Fibroblast of skin of scalp (primary cell): Measurements from ENCODE around the gene TMEM269.

Experiments used
- DNase-seq: peaks from one replicate; pipeline ENCODE4 v3.0.0-alpha.2; 2013

TMEM269 gene

GRCh38 chr1:42825036-42825851 is 40.5 kb downstream of the TMEM269 start:
- DNase-seq, result no peak

DNA sequence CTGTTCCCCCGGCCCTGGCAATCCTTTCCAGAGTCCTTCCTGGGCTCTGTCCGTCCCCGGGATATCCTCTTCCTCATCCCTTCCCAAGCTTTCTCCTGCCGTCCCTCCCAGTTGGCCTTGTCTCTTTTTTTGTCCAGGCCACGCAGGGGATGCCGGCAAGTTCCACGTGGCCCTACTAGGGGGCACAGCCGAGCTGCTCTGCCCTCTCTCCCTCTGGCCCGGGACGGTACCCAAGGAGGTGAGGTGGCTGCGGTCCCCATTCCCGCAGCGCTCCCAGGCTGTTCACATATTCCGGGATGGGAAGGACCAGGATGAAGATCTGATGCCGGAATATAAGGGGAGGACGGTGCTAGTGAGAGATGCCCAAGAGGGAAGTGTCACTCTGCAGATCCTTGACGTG is 45.8 kb downstream of the TMEM269 start:
- no peak for DNase-seq

DNA sequence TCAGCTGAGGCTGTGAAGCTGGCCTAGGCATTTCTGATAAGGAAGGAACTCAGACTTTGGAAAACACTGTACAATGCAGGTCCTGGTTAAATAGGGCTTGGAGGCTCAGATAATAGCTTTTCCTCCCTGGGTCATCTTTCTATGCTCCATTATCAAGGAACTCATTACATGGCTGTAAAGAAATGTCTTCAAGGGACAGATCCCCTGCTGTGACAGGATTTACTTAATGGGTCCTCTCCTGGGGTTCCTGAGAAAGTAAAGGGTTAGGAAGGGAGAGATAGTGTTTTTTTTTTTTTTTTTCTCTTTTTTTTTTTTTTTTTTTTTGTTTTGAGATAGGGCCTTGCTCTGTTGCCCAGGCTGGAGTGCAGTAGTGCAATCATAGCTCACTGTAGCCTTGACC is 46.5 kb downstream of the TMEM269 start:
- DNase-seq, result no peak

- DNase-seq, result peak; percentile 4
Observed at GRCh38 chr1:42832641-42833240, 48.0 kb downstream of the TMEM269 start.

DNA sequence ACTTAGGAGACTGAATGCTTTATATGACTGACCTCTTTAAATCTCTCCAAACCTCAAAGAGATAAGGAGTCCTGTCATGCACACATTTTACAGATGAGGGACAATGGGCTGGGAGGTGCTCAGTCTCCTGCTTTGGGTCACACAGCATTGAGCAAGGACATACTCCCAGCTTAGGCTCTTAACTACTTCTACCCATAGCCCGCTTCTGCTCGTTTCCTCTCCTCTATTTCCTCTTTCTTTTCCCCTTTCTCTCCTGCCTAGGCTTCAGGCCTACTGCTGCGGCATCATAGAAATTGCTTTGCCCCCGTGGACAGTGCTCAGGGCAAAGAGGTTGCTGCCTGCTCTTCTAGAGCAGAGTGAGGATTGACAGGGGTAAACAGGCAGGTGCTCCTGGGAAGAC is 49.2 kb downstream of the TMEM269 start:
- DNase-seq, result no peak

DNA sequence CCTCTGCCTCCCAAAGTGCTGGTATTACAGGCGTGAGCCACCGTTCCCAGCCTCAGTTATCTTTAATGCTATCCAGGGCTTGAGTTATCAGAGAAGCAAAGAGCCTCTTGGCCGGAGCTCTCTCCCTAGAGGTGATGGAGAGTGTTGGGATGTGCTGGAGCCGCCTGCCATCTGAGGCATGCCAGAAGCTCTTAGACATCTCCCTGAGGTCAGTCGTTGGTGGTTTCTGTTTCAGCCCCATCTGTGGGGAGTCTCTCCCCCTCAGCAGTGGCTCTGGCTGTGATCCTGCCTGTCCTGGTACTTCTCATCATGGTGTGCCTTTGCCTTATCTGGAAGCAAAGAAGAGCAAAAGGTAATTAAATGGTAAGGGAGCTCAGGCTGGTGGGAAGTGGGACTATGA is 50.0 kb downstream of the TMEM269 start:
- DNase-seq, result no peak

GRCh38 chr1:42835422-42835821 is 50.6 kb downstream of the TMEM269 start:
- no peak for DNase-seq

- no peak for DNase-seq
Observed at GRCh38 chr1:42837709-42838108, 52.9 kb downstream of the TMEM269 start.

- DNase-seq, result no peak
Observed at GRCh38 chr1:42838482-42839190, 53.8 kb downstream of the TMEM269 start.

DNA sequence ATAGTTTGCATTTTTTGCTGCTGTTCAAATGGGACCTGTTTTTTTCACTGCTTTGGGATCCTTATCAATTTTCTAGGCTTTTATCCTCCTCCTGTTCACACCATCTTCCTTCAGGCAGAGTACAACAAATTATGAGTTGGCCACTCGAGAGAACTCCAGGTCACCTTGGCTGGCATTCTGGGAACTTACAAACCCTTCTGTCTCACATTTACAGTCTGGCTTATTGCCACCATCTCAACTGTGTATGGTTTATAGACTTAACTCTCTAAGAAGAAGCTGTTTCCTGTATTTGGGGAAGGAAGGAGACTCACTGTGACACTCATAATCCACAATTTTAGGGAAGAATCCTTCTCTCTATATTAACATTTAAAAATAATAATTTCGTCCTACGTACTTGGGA is 56.2 kb downstream of the TMEM269 start:
- DNase-seq, result no peak

DNA sequence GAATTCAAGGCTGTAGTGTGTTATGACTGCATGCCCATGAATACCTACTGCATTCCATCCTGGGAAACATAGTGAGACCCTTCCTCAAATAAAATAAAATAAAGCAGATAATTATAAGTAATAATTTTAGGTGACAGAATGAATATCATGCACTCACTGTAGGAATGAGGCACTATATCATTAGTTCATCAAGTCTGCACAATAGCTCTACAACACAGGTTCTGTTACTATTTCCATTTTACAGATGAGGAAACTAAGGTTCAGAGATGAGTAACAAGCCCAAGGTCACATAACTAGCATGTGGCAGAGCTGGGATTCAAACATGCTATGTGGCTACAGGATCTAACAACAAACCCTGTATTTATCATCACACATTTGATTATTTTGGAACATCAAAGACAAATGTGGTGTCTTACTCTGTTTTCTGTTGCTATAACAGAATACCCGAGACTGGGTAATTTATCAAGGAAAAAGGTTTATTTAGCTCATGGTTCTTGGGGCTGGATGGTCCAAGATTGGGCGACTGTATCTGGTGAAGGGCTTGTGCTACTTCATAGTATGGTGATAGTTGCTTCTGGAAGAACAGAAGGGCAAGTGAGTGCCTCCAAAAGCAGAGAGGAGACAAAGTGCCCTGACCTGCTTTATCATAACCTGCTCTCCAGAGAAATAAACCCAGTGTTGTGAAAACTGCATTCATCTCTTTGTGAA is 56.8 kb downstream of the TMEM269 start:
- no peak for DNase-seq

- DNase-seq, result no peak
Observed at GRCh38 chr1:42844592-42845140, 59.9 kb downstream of the TMEM269 start.

DNA sequence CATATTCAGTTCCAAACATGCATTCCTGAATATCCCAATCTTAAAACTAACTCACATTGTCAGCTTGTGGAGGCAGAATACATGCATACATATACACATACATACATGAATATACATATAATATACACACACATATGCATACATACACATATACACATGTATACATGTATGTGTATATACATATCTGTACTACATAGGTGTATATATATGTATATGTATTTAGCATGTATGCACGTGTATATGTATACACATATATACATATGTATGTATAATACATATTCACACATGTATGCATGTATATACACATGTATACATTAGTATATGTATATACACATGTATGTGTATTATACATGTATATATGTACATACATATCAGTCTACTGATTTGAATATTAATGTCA is 60.4 kb downstream of the TMEM269 start:
- DNase-seq, result no peak

GRCh38 chr1:42845866-42846256 is 61.1 kb downstream of the TMEM269 start:
- no peak for DNase-seq

- DNase-seq, result peak; percentile 98
Observed at GRCh38 chr1:42846257-42847110, 61.7 kb downstream of the TMEM269 start, which contains the start of gene ZNF691. Gene ZNF691, plus strand, starts transcription at chr1:42846613. Its CDS starts 3,046 bp downstream, at chr1:42849659.

DNA sequence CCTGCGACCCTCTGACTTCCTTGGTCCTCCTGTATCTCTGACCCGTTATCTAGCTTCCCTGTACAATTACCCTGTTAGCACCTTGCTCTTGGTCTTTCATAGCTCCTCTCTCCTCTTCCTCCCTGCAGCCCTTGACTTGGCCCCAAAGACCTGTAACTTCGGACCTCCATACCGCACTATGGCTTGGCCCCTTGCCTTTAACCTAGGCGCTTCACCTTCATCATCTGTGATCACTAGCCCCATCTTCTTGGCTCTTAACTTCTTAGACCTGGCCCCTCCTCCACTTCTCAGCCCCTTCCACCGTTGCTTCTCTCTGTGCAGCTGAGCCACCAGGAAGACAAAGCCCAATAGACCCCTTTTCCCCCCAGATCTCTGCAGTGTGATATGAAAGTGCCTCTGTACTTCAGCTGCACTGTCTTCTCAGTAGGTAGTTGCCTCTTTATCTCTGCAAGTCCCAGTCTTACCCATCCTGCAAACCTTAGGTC is 62.4 kb downstream of the TMEM269 start:
- DNase-seq, result no peak

- DNase-seq, result no peak
Observed at GRCh38 chr1:42847721-42848460, 63.1 kb downstream of the TMEM269 start.

DNA sequence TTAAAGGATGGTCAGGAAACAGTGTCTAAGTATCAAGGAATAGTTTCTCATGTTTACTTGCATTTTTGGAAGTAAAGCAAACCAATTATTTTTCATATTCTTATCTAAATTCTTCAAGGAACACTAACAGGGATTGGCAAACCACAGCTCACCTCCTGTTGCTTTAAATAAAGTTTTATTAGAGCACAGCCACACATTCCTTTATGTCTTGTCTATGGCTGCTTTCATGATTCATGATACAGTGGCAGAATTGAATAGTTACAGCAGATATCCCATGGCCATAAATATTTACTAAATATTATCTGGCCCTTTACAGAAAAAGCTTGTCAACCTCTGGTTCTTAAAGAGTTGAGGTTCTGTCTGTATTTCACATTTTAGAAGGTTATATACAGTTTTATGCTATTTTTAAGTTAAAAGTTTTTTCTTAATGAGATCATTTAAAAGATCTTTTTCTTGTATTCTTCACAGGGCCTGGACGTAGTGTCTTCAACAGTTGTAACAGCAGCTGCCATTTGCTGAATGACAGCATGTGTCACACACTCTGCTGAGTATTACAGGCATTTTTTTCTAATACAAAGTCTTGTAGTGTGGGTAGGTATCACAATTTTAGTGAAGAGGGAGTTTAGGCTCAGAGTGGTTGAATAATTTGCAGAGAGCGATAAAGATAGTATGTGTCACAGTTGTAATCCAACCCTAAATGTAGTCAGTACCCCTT is 64.2 kb downstream of the TMEM269 start:
- DNase-seq, result no peak

GRCh38 chr1:42849944-42850343 is 65.2 kb downstream of the TMEM269 start:
- DNase-seq, result no peak
